ENCODE measurements around the gene POLD4. TPM values are rescaled to one million over a fixed set of nuclear protein-coding genes. Genes with fewer than 3 reads are reported as not detected.

The POLD4 gene
- total and polyA plus RNA-seq, 2 of the 13 experiments (the other 11 are each of a cell fraction or from before 2014, with no cell fraction given): 10.5 to 27.4 TPM

DNA sequence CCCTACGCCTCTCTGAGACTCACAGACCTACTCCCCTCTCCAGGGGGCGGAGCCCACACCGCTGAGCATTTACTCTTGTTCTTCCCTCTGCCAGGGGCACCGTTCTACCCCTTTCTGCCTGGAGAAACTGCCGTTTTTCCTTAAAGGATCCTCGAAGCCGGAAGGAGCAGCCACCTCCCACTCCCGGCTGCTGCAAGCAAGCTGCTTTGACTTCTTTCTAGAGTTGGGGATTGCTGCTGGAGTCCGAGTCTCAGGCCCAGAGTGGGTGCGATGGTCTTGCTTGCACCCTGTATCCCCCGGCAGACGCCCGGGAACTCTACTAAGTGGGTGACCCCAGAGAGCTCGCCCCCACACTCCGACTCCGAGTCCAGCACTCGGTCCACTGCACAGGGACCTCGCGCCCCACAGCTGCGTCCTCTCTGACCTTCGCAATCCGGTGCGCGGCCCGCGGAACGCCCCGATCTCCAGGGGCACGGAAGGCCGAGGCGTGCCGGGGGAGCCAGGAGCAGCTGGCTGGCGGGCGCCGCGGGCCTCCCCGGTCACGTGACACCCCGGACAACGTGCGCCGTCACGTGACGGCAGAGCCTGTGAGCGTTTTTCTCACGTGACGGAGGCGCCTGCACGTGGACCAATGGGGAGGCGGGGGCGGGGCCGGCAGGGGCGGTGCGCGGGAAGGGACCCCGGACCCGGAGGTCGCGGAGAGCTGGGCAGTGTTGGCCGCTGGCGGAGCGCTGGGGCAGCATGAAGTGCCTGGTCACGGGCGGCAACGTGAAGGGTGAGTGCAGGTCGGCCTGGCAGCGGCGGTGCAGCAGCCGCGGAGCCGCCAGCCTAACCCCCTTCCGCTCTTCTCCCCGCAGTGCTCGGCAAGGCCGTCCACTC, 38.2 kb upstream of the POLD4 start, which contains the start of gene RAD9A (continued):
- 0 out of 2 replicates have a peak, but pooled peaks have one; percentile 27 for TF ChIP-seq HOMEZ (CRISPR knock-in tag; IDR thresholded peaks at IDR 0.05; ENCODE audit: low read depth)
- TF ChIP-seq ZZZ3 (CRISPR knock-in tag; IDR thresholded peaks at IDR 0.05; ENCODE audit: borderline replicate concordance): peak; percentile 96
- no peak for TF ChIP-seq ZNF550 (CRISPR knock-in tag; IDR thresholded peaks at IDR 0.05; ENCODE audit: borderline replicate concordance)
- TF ChIP-seq RFXANK (CRISPR knock-in tag; IDR thresholded peaks at IDR 0.05): no peak
- TF ChIP-seq, protein P1, sequence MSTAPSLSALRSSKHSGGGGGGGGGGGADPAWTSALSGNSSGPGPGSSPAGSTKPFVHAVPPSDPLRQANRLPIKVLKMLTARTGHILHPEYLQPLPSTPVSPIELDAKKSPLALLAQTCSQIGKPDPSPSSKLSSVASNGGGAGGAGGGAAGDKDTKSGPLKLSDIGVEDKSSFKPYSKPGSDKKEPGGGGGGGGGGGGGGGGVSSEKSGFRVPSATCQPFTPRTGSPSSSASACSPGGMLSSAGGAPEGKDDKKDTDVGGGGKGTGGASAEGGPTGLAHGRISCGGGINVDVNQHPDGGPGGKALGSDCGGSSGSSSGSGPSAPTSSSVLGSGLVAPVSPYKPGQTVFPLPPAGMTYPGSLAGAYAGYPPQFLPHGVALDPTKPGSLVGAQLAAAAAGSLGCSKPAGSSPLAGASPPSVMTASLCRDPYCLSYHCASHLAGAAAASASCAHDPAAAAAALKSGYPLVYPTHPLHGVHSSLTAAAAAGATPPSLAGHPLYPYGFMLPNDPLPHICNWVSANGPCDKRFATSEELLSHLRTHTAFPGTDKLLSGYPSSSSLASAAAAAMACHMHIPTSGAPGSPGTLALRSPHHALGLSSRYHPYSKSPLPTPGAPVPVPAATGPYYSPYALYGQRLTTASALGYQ (CRISPR knock-in tag; IDR thresholded peaks at IDR 0.05): no peak
- 0 out of 2 replicates have a peak, but pooled peaks have one; percentile 63 for TF ChIP-seq ZFP36L2 (CRISPR knock-in tag; IDR thresholded peaks at IDR 0.05)
- no peak for TF ChIP-seq SIX1 (CRISPR knock-in tag; IDR thresholded peaks at IDR 0.05; ENCODE audit: borderline replicate concordance)
- TF ChIP-seq ZNF878 (CRISPR knock-in tag; IDR thresholded peaks at IDR 0.05): peak; percentile 92
- TF ChIP-seq ZFP82 (CRISPR knock-in tag; IDR thresholded peaks at IDR 0.05; ENCODE audit: borderline replicate concordance): peak; percentile 88; the same call in 1 of the 2 replicates
- peak; percentile 88 for TF ChIP-seq TOPORS (CRISPR knock-in tag; IDR thresholded peaks at IDR 0.05)
- TF ChIP-seq ZFP90 (CRISPR knock-in tag; IDR thresholded peaks at IDR 0.05; ENCODE audit: borderline replicate concordance): no peak; the same call in 1 of the 2 replicates
- TF ChIP-seq RFXAP (CRISPR knock-in tag; IDR thresholded peaks at IDR 0.05; ENCODE audit: borderline replicate concordance): peak; percentile 77; the same call in 1 of the 2 replicates
- TF ChIP-seq, protein P2, sequence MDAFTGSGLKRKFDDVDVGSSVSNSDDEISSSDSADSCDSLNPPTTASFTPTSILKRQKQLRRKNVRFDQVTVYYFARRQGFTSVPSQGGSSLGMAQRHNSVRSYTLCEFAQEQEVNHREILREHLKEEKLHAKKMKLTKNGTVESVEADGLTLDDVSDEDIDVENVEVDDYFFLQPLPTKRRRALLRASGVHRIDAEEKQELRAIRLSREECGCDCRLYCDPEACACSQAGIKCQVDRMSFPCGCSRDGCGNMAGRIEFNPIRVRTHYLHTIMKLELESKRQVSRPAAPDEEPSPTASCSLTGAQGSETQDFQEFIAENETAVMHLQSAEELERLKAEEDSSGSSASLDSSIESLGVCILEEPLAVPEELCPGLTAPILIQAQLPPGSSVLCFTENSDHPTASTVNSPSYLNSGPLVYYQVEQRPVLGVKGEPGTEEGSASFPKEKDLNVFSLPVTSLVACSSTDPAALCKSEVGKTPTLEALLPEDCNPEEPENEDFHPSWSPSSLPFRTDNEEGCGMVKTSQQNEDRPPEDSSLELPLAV (CRISPR knock-in tag; conservative IDR thresholded peaks at IDR 0.05; ENCODE audit: low read depth): peak; percentile 73
- TF ChIP-seq FOSL2 (CRISPR knock-in tag; IDR thresholded peaks at IDR 0.05): peak; percentile 41; the same call in 1 of the 2 replicates
